Measurements from ENCODE around the gene ATP5MC2. TPM values are rescaled to one million over a fixed set of nuclear protein-coding genes. Genes with fewer than 3 reads are reported as not detected.
"Not testable (repeated sequence)": the region's sequence is repeated elsewhere in the genome, so short reads cannot be mapped to it uniquely, and the experiment has no call there.

The ATP5MC2 gene
- total RNA-seq, 1 experiment from 2014 or later = 173 TPM

DNA sequence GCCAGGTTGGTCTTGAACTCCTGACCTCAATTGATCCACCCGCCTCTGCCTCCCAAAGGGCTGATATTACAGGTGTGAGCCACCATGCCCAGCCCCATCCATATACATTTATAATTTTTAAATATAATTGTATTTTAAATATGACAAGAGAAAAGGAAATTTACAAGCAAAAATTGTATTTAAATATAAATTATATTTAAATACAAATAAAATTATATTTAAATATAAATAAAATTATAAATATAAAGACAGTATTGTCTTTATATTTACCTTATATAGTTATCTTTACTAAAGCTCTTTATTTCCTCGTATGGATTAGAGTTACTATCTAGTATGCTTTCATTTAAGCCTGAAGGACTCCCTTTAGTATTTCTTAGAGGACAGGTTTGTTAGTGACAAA lies 37.8 kb downstream of the ATP5MC2 start:
- no peak for DNase-seq
- Mint-ChIP-seq H3K4me3 (ENCODE audit: low read depth, unreplicated experiment) (no peak overlapping the region), H3K27me3 (ENCODE audit: unreplicated experiment) (no peaks in the 10 kb centered on the region), H3K4me1 (ENCODE audit: low read depth, unreplicated experiment) (no peaks in the 10 kb centered on the region), H3K9me3 (ENCODE audit: low read depth, unreplicated experiment) (no peaks in the 10 kb centered on the region), H3K27ac (ENCODE audit: unreplicated experiment) (no peak overlapping the region), H3K36me3 (ENCODE audit: insufficient read depth, unreplicated experiment) (peaks cover 4% of the 10 kb centered on the region)
- TF ChIP-seq, protein P1, sequence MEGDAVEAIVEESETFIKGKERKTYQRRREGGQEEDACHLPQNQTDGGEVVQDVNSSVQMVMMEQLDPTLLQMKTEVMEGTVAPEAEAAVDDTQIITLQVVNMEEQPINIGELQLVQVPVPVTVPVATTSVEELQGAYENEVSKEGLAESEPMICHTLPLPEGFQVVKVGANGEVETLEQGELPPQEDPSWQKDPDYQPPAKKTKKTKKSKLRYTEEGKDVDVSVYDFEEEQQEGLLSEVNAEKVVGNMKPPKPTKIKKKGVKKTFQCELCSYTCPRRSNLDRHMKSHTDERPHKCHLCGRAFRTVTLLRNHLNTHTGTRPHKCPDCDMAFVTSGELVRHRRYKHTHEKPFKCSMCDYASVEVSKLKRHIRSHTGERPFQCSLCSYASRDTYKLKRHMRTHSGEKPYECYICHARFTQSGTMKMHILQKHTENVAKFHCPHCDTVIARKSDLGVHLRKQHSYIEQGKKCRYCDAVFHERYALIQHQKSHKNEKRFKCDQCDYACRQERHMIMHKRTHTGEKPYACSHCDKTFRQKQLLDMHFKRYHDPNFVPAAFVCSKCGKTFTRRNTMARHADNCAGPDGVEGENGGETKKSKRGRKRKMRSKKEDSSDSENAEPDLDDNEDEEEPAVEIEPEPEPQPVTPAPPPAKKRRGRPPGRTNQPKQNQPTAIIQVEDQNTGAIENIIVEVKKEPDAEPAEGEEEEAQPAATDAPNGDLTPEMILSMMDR (IDR thresholded peaks at IDR 0.05; ENCODE audit: unreplicated experiment) = no peak
- CTCF ChIA-PET = no interaction called here
- intact Hi-C loops (cut with micrococcal nuclease; ENCODE audit: unreplicated experiment) = no loop called here
- no TSS peak for BruUV-seq (replicated peaks)

DNA sequence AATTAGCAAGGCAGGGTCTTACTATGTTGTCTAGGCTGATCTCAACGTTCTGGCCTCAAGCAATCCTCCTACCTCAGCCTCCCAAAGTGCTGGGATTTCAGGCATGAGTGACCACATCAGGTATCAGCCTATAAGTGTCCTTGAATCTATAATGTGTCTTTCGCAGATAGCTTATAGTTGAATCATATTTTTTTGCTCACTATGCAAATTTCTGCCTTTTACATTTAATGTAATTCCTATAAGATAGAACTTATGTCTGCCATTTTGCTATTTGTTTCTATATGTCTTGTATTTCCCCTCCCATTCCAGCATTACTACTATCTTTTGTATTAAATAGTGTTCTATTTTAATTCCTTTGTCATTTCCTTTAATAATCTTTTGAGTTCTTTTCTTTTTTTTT lies 39.2 kb downstream of the ATP5MC2 start:
- intact Hi-C loops (cut with micrococcal nuclease; ENCODE audit: unreplicated experiment) = no loop called here
- H3K27me3 Mint-ChIP-seq (ENCODE audit: unreplicated experiment) = no peaks in the 10 kb centered on the region
- peaks cover 4% of the 10 kb centered on the region for H3K36me3 Mint-ChIP-seq (ENCODE audit: insufficient read depth, unreplicated experiment)
- CTCF ChIA-PET = no interaction called here
- H3K27ac Mint-ChIP-seq (ENCODE audit: unreplicated experiment) = no peak overlapping the region
- no peak for DNase-seq
- no TSS peak for BruUV-seq (replicated peaks)
- H3K9me3 Mint-ChIP-seq (ENCODE audit: low read depth, unreplicated experiment) = no peaks in the 10 kb centered on the region
- TF ChIP-seq, protein P1 (IDR thresholded peaks at IDR 0.05; ENCODE audit: unreplicated experiment) = no peak
- H3K4me3 Mint-ChIP-seq (ENCODE audit: low read depth, unreplicated experiment) = no peak overlapping the region
- H3K4me1 Mint-ChIP-seq (ENCODE audit: low read depth, unreplicated experiment) = no peaks in the 10 kb centered on the region

DNA sequence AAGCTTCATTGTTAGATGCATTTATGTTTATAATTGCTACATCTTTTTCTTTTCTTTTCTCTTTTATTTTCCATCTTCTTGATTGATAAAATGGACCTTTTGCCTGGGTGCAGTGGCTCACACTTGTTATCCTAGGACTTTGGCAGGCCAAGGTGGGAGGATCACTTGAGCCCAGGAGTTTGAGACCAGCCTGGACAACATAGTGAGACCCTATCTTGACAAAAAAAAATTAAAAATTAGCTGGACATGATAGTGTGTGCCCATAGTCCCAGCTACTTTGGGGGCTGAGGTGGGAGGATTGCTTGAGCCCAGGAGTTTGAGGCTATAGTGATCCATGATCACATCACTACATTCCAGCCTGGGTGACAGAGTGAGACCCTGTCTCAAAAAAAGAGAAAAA lies 40.2 kb downstream of the ATP5MC2 start:
- BruUV-seq (replicated peaks); H3K36me3 Mint-ChIP-seq (ENCODE audit: insufficient read depth, unreplicated experiment); H3K9me3 Mint-ChIP-seq (ENCODE audit: low read depth, unreplicated experiment); H3K4me1 Mint-ChIP-seq (ENCODE audit: low read depth, unreplicated experiment); H3K27me3 Mint-ChIP-seq (ENCODE audit: unreplicated experiment); intact Hi-C loops (cut with micrococcal nuclease; ENCODE audit: unreplicated experiment); H3K27ac Mint-ChIP-seq (ENCODE audit: unreplicated experiment); H3K4me3 Mint-ChIP-seq (ENCODE audit: low read depth, unreplicated experiment); CTCF ChIA-PET; DNase-seq: not testable (repeated sequence)

DNA sequence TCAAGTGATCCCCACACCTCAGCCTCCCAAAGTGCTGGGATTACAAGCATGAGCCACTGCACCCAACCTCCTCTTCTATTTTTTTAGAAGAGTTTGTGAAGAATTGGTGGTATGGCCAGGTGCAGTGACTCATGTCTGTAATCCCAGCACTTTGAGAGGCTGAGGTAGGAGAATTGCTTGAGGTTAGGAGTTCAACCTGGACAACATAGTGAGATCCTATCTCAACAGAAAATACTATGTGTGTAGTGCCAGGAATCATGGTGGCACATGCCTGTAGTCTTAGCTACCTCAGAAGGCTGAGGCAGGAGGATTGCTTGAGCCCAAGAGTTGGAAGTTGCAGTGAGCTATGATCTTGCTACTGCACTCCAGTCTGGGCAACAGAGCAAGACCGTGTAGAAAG lies 44.2 kb downstream of the ATP5MC2 start:
- CTCF ChIA-PET = interaction anchor here (0.6 kb wide), 1 partner anchor 30 kb away, joined by 3 read pairs; no protein-coding TSS in a partner anchor
- Mint-ChIP-seq H3K36me3 (ENCODE audit: insufficient read depth, unreplicated experiment) (no peaks in the 10 kb centered on the region), H3K9me3 (ENCODE audit: low read depth, unreplicated experiment) (no peaks in the 10 kb centered on the region), H3K4me3 (ENCODE audit: low read depth, unreplicated experiment) (no peak overlapping the region), H3K27ac (ENCODE audit: unreplicated experiment) (no peak overlapping the region), H3K27me3 (ENCODE audit: unreplicated experiment) (no peaks in the 10 kb centered on the region), H3K4me1 (ENCODE audit: low read depth, unreplicated experiment) (no peaks in the 10 kb centered on the region)
- no TSS peak for BruUV-seq (replicated peaks)
- TF ChIP-seq, protein P1 (IDR thresholded peaks at IDR 0.05; ENCODE audit: unreplicated experiment) = no peak
- intact Hi-C loops (cut with micrococcal nuclease; ENCODE audit: unreplicated experiment) = no loop called here
- DNase-seq = no peak

DNA sequence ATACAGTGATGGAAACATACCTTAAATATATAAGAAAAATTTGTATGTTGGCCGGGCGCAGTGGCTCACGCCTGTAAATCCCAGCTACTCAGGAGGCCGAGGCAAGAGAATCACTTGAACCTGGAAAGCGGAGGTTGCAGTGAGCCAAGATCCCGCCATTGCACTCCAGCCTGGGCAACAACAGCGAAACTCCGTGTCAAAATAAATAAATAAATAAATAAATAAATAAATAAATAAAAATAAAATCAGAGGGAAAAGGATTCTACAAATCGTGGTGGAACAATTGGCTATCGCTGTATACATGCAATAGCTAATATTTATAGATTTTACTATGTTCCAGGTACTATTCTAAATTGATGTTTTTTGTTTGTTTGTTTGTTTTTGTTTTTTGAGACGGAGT lies 48.0 kb downstream of the ATP5MC2 start:
- TF ChIP-seq, protein P1 (IDR thresholded peaks at IDR 0.05; ENCODE audit: unreplicated experiment) = no peak
- H3K4me1 Mint-ChIP-seq (ENCODE audit: low read depth, unreplicated experiment) = peaks cover 16% of the 10 kb centered on the region
- CTCF ChIA-PET = no interaction called here

More for the DNA sequence above, 48.0 kb downstream of the ATP5MC2 start:
- Mint-ChIP-seq H3K36me3 (ENCODE audit: insufficient read depth, unreplicated experiment) (peaks cover 18% of the 10 kb centered on the region), H3K4me3 (ENCODE audit: low read depth, unreplicated experiment) (no peak overlapping the region), H3K27ac (ENCODE audit: unreplicated experiment) (no peak overlapping the region), H3K9me3 (ENCODE audit: low read depth, unreplicated experiment) (no peaks in the 10 kb centered on the region), H3K27me3 (ENCODE audit: unreplicated experiment) (no peaks in the 10 kb centered on the region)
- DNase-seq = no peak
- intact Hi-C loops (cut with micrococcal nuclease; ENCODE audit: unreplicated experiment) = loop anchor here (10.0 kb wide), 1 partner anchor 47 kb away; the partner anchor contains the start of gene ATP5MC2
- no TSS peak for BruUV-seq (replicated peaks)

All from Calu3 (cell line).